NCI-H128 (cell line): ENCODE results near the gene KLK3.
"Not testable (repeated sequence)": the region's sequence is repeated elsewhere in the genome, so short reads cannot be mapped to it uniquely, and the experiment has no call there.

Experiments
- DNase-seq: peaks from one replicate; lab custom pipeline; 2025; ENCODE audit not compliant: unreplicated experiment; lab: John Stamatoyannopoulos, UW

Gene KLK3

DNA sequence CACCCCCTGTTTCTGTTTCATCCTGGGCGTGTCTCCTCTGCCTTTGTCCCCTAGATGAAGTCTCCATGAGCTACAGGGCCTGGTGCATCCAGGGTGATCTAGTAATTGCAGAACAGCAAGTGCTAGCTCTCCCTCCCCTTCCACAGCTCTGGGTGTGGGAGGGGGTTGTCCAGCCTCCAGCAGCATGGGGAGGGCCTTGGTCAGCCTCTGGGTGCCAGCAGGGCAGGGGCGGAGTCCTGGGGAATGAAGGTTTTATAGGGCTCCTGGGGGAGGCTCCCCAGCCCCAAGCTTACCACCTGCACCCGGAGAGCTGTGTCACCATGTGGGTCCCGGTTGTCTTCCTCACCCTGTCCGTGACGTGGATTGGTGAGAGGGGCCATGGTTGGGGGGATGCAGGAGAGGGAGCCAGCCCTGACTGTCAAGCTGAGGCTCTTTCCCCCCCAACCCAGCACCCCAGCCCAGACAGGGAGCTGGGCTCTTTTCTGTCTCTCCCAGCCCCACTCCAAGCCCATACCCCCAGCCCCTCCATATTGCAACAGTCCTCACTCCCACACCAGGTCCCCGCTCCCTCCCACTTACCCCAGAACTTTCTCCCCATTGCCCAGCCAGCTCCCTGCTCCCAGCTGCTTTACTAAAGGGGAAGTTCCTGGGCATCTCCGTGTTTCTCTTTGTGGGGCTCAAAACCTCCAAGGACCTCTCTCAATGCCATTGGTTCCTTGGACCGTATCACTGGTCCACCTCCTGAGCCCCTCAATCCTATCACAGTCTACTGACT is at the start of gene KLK3:
Gene KLK3 (plus strand): TSS at position 280 of the 775 bp plus-strand sequence. CDS start 41 bp downstream, at position 321.
- DNase-seq, result no peak

DNA sequence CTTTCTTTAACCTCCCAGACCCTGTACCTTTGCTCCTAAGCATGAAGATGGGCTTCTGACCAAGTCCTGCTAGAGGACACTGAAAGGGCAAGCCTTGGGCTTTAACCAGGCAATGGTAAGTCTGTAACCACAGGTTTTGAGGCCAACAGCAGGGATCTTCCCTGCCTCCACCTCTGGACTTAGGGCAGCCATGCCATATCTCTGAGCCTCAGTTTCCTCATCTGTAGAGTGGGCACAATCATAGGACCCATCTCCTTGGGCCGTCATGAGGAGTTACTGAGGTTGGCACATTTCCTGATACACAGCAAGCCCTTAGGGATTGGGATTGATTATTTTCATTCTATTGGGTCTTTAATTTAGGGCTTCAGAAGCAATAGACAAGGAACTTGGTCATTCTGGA is 45.9 kb upstream of the KLK3 start:
- no peak for DNase-seq

DNA sequence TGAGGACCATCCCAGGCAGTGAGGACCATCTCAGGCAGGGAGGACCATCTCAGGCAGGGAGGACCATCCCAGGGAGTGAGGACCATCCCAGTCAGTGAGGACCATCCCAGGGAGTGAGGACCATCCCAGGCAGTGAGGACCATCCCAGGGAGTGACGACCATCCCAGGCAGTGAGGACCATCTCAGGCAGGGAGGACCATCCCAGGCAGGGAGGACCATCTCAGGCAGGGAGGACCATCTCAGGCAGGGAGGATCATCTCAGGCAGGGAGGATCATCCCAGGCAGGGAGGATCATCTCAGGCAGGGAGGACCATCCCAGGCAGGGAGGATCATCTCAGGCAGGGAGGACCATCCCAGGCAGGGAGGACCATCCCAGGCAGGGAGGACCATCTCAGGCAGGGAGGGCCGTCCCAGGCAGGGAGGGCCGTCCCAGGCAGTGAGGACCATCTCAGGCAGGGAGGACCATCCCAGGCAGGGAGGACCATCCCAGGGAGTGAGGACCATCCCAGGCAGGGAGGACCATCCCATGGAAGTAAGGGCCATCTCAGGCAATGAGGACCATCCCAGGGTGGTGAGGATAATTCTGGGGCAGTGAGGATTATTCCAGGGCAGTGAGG is 43.0 kb upstream of the KLK3 start:
- DNase-seq, result not testable (repeated sequence)

DNA sequence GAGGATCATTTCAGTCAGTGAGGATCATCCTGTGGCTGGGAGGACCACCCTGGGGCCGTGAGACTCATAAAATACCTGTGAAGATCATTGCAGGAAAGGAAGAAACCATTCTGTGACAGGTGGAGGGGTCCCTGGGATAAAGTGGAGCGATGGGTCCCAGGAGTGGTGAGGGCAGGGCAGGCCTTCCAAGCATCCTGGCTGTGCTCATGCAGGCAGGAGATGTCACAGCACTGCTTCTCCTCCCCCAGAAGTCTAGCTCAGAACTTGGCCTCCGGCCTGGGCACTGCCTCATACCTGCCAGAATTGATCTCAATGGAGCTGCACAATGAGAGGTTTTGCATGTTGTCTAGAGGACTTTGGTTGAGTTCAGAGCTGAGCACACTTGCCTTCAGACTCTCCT is 42.2 kb upstream of the KLK3 start:
- no peak for DNase-seq

DNA sequence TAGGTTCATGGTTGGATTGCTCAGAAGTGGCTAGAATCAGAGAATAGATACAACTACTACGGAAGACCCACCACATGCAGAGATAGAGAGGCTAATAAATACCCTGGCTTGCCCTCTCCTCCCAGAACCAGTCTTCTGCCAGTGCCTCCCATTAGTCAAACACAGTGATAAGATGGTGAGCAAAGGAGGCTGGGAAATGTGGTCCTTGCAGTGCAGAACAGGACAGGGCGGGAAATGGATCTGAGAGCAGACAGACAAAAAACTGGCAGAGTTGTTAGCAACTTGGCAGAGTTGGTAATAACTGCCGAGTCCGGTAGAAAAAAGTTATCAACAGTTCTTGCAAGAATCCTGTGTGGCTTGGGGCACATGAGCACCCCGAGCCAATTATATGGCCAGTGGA is 39.8 kb upstream of the KLK3 start:
- no peak for DNase-seq

DNA sequence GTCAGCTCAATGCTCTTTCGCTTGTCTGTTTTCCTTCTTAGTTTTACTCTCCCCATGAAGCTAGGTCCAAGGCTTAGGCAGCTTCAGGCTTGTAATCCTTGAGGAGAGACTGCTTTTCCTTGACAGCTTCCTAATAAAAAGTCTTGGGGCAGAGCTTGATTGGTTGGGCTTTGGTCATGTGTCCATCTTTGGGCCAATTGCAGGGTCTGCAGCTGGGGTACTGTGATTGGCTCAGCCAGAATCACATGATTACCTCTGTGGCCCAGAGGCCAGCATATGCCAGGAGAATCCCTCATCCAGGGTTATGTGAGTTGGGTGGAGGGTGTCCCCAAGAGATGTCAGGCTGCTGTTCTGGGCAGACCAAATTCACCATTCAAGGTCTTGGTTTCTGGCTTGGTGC is 39.3 kb upstream of the KLK3 start:
- DNase-seq, result no peak

DNA sequence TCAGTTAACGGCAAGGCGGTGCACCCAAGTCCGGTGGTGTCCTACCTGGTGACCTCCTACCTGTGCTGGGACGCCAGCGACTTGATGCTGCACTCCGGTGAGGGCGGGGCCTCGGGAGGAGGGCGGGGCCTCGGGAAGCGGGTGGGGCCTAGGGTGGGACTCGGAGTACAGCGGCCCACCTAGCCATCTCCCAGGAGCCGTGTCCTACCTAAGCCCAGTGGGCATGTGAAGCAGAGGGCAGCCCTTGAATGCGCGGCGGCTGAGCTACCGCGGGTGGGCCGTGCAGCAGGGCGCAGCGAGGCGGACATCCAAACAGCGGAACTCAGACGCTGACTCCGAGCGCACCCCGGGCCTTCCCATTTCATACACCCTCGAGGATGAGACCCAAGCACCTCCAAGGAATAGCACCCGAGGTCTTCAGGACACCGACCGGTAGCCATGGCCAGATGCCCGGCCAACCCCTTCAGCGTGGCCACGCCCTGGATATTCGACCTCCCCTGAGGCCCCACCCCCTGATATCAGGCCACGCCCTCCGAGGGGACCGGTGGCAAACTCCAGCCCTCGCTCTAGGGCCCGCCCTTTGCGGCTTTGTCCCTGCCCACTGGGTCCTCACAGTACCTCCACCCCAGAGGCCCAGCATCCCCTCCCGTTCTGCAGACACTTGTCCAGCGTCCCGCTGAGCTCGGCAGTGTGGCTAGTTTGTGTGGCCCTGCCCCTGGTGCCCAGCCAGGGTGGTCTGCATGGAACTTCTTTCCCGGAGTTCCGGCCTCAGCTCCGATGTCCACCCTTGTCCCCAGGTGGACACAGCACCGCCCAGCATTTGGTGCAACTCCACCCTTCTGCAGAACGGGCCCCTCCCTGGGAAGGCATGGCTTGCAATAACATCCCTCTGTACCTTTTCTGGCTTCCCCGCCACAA is 36.5 kb upstream of the KLK3 start:
- no peak for DNase-seq

DNA sequence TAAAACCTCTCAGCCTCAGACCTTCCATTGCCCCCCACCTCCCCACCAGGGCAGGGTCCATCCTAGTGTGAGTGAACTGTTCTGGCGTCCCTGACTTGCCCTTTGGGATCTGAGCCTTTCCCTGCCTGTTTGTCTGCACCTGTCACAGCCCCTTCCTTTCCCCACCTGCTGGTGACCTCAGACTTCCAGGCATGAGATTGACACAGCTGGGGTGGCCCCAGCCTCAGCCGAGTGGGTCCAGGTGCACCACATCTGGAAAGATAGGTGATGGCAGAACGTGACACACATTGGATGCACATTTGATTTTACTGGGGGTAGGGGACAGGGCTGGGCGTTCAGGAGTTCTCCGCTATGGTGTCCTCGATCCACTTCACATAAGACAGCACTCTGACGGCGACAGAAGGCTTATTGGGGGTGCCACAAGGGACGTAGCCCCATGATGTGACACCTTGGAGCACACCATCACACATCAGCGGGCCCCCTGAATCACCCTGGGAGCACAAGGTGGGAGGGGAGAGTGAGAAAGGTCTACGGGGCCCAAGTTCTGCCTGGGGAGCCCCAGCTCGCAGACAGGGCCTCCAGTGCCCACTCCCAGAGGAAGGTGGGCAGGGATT is 35.7 kb upstream of the KLK3 start:
- DNase-seq, result no peak

DNA sequence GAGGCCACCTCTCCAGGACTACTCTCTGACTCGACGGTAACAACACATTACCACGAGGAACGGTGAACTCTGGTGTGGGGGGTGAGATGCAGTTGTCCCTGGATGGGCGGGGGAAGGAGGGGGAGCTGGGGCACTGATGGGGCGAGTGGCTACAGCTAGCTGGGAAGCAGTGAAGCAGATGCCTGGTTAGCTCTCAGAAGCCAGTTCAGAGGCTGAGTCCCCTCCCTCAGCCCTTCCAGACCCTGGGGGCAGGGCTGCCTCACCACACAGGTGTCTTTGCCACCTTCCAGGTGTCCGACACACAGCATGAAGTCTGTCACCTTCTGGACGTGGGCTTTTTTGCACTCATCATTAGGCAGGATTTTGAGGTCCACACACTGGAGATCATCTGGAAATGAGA is 35.1 kb upstream of the KLK3 start:
- DNase-seq, result no peak

DNA sequence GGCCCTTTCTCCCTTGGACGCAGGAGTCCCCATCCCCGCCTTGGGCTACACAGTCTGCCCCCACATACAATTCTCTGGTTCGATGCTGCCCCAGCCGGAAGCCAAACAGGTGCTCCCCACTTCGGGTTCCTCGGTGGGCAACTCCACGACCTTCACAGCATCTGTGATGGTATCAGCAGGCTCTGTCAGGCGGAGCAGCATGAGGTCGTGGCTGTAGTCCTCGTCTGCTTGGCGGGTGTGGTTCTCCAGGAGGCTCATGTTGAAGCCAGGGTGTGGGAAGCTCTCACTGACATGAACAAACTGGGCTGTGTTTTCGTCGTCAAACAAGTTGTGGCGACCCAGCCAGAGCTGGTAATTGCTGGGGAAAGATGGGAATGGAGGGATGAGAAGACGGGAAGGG is 34.6 kb upstream of the KLK3 start:
- no peak for DNase-seq

DNA sequence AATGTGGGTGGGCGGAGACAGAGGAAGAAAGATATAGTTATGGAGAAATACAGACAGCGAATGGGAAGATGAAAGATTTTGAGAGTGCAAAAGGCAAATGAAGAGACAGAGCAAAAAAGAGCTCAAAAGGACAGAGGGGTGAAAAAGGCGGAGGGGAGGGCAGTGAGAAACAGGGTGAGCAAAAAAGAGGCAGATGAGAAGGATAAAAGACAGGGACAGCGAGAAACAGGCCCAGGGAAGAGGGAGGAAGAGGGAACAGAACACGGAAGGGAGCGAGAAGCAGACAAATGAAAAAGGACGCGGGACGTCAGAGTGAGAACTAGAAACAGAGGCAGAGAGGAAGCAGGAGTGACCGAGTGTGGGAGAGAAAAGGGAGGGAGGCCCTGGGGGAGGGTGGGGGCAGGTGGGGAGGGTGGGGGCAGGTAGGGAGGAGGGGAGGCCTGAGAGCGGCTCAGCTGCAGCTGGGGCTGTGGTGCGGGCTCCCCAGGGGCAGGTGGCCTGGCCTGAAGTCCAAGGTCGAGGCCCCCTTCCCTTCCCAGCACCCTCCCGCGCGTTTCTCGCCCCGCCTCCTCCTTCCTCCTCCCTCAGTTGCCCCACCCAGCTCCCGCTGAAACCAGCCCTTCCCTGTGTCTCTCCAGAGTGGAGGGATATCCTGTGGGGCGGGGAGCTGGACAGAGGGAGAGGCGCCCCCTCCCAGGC is 34.0 kb upstream of the KLK3 start:
- no peak for DNase-seq

DNA sequence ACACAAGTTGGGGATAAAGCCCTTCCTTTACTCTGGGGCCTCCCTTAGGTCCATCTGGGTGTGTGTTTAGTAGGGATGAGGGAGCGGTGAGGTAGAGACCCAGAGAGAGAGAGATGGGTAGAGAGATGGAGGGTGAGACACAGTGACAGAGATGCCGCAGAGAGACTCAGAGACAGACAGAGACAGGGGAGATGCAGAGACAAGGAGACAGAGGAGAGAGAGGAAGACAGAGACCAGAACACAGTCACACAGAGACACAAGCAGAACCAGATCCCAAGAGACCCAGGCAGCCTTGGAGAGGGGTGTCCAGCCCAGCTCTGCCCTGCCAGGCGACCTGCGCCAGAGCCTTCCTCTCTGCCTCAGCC is 33.5 kb upstream of the KLK3 start:
- no peak for DNase-seq

DNA sequence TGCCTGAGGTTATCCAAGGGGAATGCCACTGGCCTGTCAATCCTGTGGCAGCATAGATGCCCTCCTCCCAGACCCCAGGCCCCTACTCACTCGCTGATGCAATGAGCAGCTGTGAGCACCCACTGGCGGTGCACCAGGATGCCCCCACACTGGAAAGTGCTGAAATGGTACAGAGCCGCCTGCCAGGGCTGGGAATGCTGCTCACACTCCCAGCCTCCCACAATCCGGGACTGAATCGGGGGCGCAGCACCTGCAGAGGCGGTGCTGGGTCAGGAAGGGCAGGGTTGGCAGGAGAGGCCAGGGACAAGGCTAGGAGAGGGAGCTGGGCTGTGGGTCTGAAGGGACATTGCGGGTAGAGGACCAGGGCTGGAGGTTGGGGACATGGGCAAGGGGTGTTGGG is 33.1 kb upstream of the KLK3 start:
- DNase-seq, result no peak

DNA sequence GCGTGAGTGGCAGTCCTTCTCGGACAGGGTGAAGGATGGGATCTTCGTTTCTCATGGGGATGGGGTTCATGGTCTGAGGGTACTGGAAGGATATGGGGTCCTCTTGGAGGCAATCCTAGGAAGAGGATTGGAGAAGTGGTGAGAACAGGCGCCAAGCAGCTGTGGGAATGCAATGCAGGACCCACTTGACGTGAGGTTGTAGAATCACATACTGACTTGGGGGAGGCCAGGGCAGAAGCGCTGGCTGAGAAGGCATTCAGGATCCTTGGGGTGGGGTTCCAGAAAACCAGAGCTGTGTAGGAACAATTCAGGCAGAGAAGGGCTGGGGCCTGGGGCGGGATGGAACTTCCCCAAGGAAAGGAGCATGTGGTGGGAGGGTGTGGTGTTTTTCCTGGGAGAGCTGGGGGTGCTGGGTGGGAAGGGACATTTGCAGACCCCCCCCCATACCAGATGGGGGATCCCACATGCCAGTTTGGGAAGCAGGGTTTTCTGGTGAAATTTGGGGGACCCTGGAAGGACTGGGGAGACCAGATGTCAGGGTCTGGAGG is 32.0 kb upstream of the KLK3 start:
- no peak for DNase-seq

DNA sequence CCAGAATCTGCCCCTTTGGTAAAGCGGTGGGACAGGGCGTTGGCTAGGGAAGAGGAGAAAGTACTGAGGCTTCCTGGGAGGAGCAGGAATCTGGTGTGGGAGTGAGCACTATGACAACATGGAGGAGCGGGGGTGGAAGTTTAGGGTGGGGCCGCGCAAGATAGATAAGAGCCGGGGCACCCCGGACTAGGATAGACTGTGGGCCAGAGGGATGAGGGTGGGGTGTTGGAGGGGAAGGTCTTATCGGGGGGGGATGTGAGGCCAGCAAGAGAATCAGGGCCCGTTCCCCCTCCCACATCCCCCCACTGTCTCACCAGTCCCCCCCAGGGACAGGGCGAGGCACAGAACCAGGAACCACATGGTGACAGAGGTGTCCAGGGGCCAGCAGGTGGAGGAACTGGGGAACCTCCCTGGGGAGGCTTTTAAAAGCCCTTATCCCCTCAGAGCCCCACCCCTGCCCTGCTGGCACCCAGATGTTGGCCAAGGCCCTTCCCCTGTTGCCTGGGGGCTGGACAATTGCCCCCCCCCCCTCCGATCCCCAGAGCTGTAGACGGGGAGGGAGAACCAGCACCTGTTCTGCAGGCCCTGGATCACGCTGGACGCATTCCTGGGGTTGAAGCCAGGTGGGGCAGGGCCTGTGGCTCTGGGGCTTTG is 31.2 kb upstream of the KLK3 start, which contains the start of gene KLK1:
Gene KLK1 (minus strand): TSS at position 399 of the 654 bp plus-strand sequence. CDS start 39 bp downstream, at position 360.
- DNase-seq, result no peak

DNA sequence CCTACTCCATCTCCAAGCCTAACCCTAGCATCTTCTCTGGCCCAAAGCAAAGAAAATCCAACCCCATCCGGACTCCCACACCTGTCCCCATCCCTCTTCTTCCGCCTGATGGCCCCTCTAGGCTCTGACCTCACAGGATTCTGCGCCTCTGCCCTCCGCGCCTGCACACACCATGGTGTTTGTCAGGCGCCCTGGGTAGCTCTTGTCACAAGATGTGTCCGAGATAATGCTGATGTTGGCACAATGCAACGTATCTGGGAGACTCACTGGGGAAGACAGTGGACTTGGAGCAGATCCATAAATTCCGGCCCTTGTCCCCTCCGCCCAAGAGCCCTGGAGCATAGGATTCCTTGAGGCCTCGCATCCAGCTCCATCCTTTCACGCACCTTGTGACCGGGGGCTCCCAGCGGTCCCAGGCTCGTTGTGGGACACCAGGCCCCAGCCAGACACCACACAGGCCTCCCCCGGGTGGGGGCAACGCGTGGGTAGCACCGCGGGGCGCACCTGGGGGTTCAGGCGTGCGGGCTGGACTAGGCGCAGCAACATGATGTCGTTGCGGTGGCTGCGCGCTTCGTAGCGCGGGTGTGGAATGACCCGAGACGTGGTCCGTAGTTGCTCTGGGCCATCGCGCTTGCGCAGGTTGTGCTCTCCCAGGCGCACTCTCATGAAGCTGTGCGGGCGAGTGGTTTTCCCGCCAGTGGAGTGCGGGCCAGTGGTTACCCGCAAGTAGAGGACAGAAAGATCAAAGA is 28.0 kb upstream of the KLK3 start:
- no peak for DNase-seq

DNA sequence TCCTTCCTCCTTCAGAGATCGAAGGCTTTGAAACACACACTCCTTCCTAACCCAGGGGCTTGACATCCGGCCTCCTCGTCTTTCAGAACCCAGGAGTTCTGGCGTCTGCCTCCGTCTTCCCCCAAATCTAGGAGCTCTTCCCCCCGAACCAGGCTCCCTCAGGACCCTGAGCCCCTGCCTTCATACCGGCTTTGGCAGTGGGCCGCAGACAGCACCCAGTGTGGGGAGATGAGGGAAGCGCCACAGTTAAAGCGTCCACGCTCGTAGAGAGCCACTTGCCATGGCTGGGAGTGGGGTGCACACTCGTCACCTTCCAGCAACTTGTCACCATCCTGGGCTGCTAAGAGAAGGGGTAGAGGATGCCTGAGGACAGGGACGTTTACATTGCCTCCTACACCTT is 27.2 kb upstream of the KLK3 start:
- no peak for DNase-seq

DNA sequence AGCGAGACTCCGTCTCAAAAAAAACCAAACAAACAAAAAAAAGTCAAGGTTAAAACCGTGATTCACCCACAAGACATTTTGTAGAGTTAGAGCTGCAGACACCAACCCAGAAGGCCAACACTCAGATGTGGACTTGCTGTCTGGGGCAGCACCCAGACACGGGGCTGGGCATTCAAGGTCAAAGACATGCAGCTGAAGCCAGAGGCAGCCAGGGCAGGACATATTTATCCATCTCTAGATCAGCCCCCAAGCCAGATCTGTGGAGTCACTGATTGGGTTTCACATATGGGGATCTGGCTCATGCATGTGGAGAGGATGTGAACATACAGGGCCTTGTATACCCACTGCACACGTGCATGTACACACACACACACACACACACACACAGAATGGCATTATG is 24.9 kb upstream of the KLK3 start:
- no peak for DNase-seq
